H9 (cell line): ENCODE results near the gene TRMT11. TPM values are rescaled to one million over a fixed set of nuclear protein-coding genes. Genes with fewer than 3 reads are reported as not detected.

Experiments used
- DNase-seq: peaks from one replicate; pipeline ENCODE4 v3.0.0-alpha.2; 2017
- H2AFZ ChIP-seq: one replicate; pipeline ENCODE4 v1.6.1; 2013; ENCODE audit warnings: mild to moderate bottlenecking, low read length, control low read depth, moderate library complexity
- H2AK5ac ChIP-seq: 2 replicates; pipeline ENCODE4 v1.6.1; 2013; ENCODE audit warnings: low read length, control low read depth, mixed read lengths; ENCODE audit not compliant: insufficient read length
- H2BK120ac ChIP-seq: one replicate; pipeline ENCODE4 v1.6.1; 2013; ENCODE audit warnings: low read depth, mild to moderate bottlenecking, low read length, control low read depth, inconsistent platforms; ENCODE audit not compliant: poor library complexity, severe bottlenecking
- H2BK12ac ChIP-seq: 2 replicates; pipeline ENCODE4 v1.6.1; 2013; ENCODE audit warnings: low read length, control low read depth, mixed read lengths, low read depth; ENCODE audit not compliant: insufficient read length
- H2BK15ac ChIP-seq: 2 replicates; pipeline ENCODE4 v1.6.1; 2013; ENCODE audit warnings: low read depth, low read length, control low read depth
- H2BK20ac ChIP-seq: one replicate; pipeline ENCODE4 v1.6.1; 2013; ENCODE audit warnings: low read depth, mild to moderate bottlenecking, low read length, control low read depth, inconsistent platforms; ENCODE audit not compliant: poor library complexity, severe bottlenecking
- H2BK5ac ChIP-seq: 2 replicates; pipeline ENCODE4 v1.6.1; 2013; ENCODE audit warnings: low read length, control low read depth, mixed read lengths; ENCODE audit not compliant: insufficient read length
- H3K14ac ChIP-seq: 2 replicates; pipeline ENCODE4 v1.6.1; 2013; ENCODE audit warnings: low read length, control low read depth; ENCODE audit not compliant: insufficient read depth
- H3K18ac ChIP-seq: 2 replicates; pipeline ENCODE4 v1.6.1; 2013; ENCODE audit warnings: low read depth, mild to moderate bottlenecking, mixed read lengths, low read length, control low read depth; ENCODE audit not compliant: insufficient read length
- H3K23ac ChIP-seq: 2 replicates; pipeline ENCODE4 v1.6.1; 2013; ENCODE audit warnings: low read length, control low read depth, mixed read lengths, low read depth; ENCODE audit not compliant: insufficient read length
- H3K23me2 ChIP-seq: 2 replicates; pipeline ENCODE4 v1.6.1; 2013; ENCODE audit warnings: low read depth, mild to moderate bottlenecking, mixed read lengths, low read length, control low read depth; ENCODE audit not compliant: insufficient read length, poor library complexity, severe bottlenecking
- H3K27ac ChIP-seq: 2 replicates; pipeline ENCODE4 v1.5.1; 2013; ENCODE audit warnings: low read length, control low read depth, mixed read lengths, low read depth; ENCODE audit not compliant: insufficient read length
- H3K27me3 ChIP-seq: 2 replicates; pipeline ENCODE4 v1.6.1; 2013; ENCODE audit warnings: low read length, control low read depth, inconsistent platforms; ENCODE audit not compliant: insufficient read depth
- H3K4ac ChIP-seq: 2 replicates; pipeline ENCODE4 v1.6.1; 2013; ENCODE audit warnings: low read depth, mild to moderate bottlenecking, control low read depth, inconsistent platforms, low read length, moderate library complexity
- H3K4me1 ChIP-seq: 2 replicates; pipeline ENCODE4 v1.6.1; 2013; ENCODE audit warnings: low read length, control low read depth, inconsistent platforms; ENCODE audit not compliant: insufficient read depth
- H3K4me2 ChIP-seq: 2 replicates; pipeline ENCODE4 v1.6.1; 2013; ENCODE audit warnings: low read length, control low read depth, mixed read lengths; ENCODE audit not compliant: insufficient read length, insufficient read depth
- H3K56ac ChIP-seq: 2 replicates; pipeline ENCODE4 v1.6.1; 2013; ENCODE audit warnings: low read depth, mild to moderate bottlenecking, mixed read lengths, low read length, control low read depth; ENCODE audit not compliant: insufficient read length
- H3K79me1 ChIP-seq: 2 replicates; pipeline ENCODE4 v1.6.1; 2013; ENCODE audit warnings: low read depth, mild to moderate bottlenecking, moderate library complexity, low read length, control low read depth, inconsistent platforms; ENCODE audit not compliant: insufficient read depth, poor library complexity, severe bottlenecking
- H3K79me2 ChIP-seq: 2 replicates; pipeline ENCODE4 v1.6.1; 2013; ENCODE audit warnings: low read length, control low read depth, inconsistent platforms; ENCODE audit not compliant: insufficient read depth
- H3K9ac ChIP-seq: 2 replicates; pipeline ENCODE4 v1.6.1; 2013; ENCODE audit warnings: low read length, control low read depth, mixed read lengths; ENCODE audit not compliant: insufficient read length; ENCODE audit errors: extremely low read depth
- H3K9me3 ChIP-seq: one replicate; pipeline ENCODE4 v1.6.1; 2013; ENCODE audit warnings: low read depth, low read length, inconsistent platforms; ENCODE audit not compliant: control insufficient read depth
- H3T11ph ChIP-seq: one replicate; pipeline ENCODE4 v1.6.1; 2013; ENCODE audit warnings: mild to moderate bottlenecking, low read length, control low read depth, inconsistent platforms
- H4K20me1 ChIP-seq: one replicate; pipeline ENCODE4 v1.6.1; 2013; ENCODE audit not compliant: control insufficient read depth, insufficient read length, insufficient read depth
- H4K5ac ChIP-seq: 2 replicates; pipeline ENCODE4 v1.6.1; 2013; ENCODE audit warnings: low read depth, mild to moderate bottlenecking, mixed read lengths, low read length, control low read depth; ENCODE audit not compliant: insufficient read length
- H4K8ac ChIP-seq: replicated peaks from 2 replicates; pipeline ENCODE4 v1.6.1; 2013; ENCODE audit warnings: low read length, control low read depth, mixed read lengths, low read depth; ENCODE audit not compliant: insufficient read length
- H4K91ac ChIP-seq: 2 replicates; pipeline ENCODE4 v1.6.1; 2013; ENCODE audit warnings: low read depth, mild to moderate bottlenecking, moderate library complexity, mixed read lengths, low read length, control low read depth; ENCODE audit not compliant: insufficient read length
- H3K27ac Mint-ChIP-seq, 3 experiments: 2 replicates in 2 of 3; 3 replicates in 1 of 3; pipeline ENCODE4 v1.8.0; 2020 to 2021; ENCODE audit warnings: mixed read lengths in 3 of 3, mild to moderate bottlenecking in 1 of 3, moderate library complexity in 1 of 3
- H3K27me3 Mint-ChIP-seq: 2 replicates; pipeline ENCODE4 v1.8.0; 2021; ENCODE audit warnings: low read depth, mild to moderate bottlenecking, moderate library complexity, mixed read lengths
- H3K36me3 Mint-ChIP-seq, 3 experiments: 2 replicates in 2 of 3; 3 replicates in 1 of 3; pipeline ENCODE4 v1.8.0; 2020 to 2021; ENCODE audit warnings: low read depth in 3 of 3, mixed read lengths in 3 of 3; ENCODE audit not compliant: insufficient read depth in 1 of 3
- H3K4me1 Mint-ChIP-seq, 2 experiments: 2 replicates each; pipeline ENCODE4 v1.8.0; 2020; ENCODE audit warnings: mixed read lengths in 2 of 2
- H3K4me3 Mint-ChIP-seq, 2 experiments: 2 replicates in 1 of 2; 3 replicates in 1 of 2; pipeline ENCODE4 v1.8.0; 2020 to 2021; ENCODE audit warnings: mild to moderate bottlenecking in 2 of 2, mixed read lengths in 2 of 2, moderate library complexity in 1 of 2
- H3K9me3 Mint-ChIP-seq, 2 experiments: 2 replicates in 1 of 2; 3 replicates in 1 of 2; pipeline ENCODE4 v1.8.0; 2020; ENCODE audit warnings: mild to moderate bottlenecking in 2 of 2, mixed read lengths in 2 of 2, moderate library complexity in 1 of 2
- CTCF ChIP-seq: fragments of 200-600 bp; sonication (generic); conservative IDR thresholded peaks from 3 replicates; pipeline ENCODE4 v1.8.0; 2021; ENCODE audit warnings: antibody characterized with exemption, mild to moderate bottlenecking
- WGBS: extraction: QIAGEN DNeasy Blood & Tissue Kit; methylation state at CpG from one replicate; pipeline ENCODE4 v1.1.7; 2013; ENCODE audit warnings: missing lambda C conversion rate, low lambda C conversion rate, mixed read lengths; ENCODE audit not compliant: insufficient read length; ENCODE audit errors: extremely low coverage; 5-methylcytosine and 5-hydroxymethylcytosine counted together
- total RNA-seq: library from RNA; stranded (reverse); gene quantifications from 2 replicates; pipeline ENCODE4 v1.2.1, GENCODE V29; 2021

TRMT11 gene
- total RNA-seq, 1 experiment from 2014 or later: 31.1 TPM

- Histone ChIP-seq H4K91ac (no peak overlapping the region), H3K18ac (no peak overlapping the region), H2BK15ac (no peak overlapping the region), H2AFZ (no peak overlapping the region), H2BK120ac (no peak overlapping the region), H3K9me3 (no peaks in the 10 kb centered on the region), H3K79me2 (no peaks in the 10 kb centered on the region), H3K23me2 (no peaks in the 10 kb centered on the region), H3K27ac (no peak overlapping the region), H2BK20ac (no peak overlapping the region), H2AK5ac (no peak overlapping the region), H3K14ac (no peak overlapping the region), H3K27me3 (no peaks in the 10 kb centered on the region), H3K4me1 (no peaks in the 10 kb centered on the region), H3K4ac (no peak overlapping the region), H3K9ac (no peak overlapping the region), H4K5ac (no peak overlapping the region), H2BK5ac (no peak overlapping the region), H4K8ac (no peak overlapping the region), H3K23ac (no peak overlapping the region), H3K56ac (no peak overlapping the region), H4K20me1 (no peaks in the 10 kb centered on the region), H3K4me2 (no peak overlapping the region), H3T11ph (no peak overlapping the region), H2BK12ac (no peak overlapping the region), H3K79me1 (no peaks in the 10 kb centered on the region)
- WGBS: no CpG with 5 or more reads among the region's 3 CpGs
- Mint-ChIP-seq H3K36me3 (no peaks in the 10 kb centered on the region; a peak in 1 of 7 replicates), H3K9me3 (no peaks in the 10 kb centered on the region), H3K4me1 (peaks cover 9 to 10% of the 10 kb centered on the region in 2 experiments), H3K4me3 (no peak overlapping the region), H3K27ac (no peak overlapping the region), H3K27me3 (no peaks in the 10 kb centered on the region)
- DNase-seq: no peak
- no peak for TF ChIP-seq CTCF
Measured at GRCh38 chr6:126076992-126077664, 90.8 kb downstream of the TRMT11 start.
